HepG2 (cell line): ENCODE data around the gene DCAKD. TPM values are rescaled to one million over a fixed set of nuclear protein-coding genes. Genes with fewer than 3 reads are reported as not detected.

Experiments
- BATF2 ChIP-seq: sonication (generic); formaldehyde crosslinking; IDR thresholded peaks from 2 replicates; pipeline ENCODE4 v1.8.0; 2022; ENCODE audit warnings: mild to moderate bottlenecking, missing genetic modification reagents, moderate library complexity
- BORCS8-MEF2B ChIP-seq: sonication (generic); formaldehyde crosslinking; IDR thresholded peaks from 2 replicates; pipeline ENCODE4 v1.8.0; 2022; ENCODE audit warnings: mild to moderate bottlenecking, missing genetic modification reagents
- FLYWCH1 ChIP-seq: sonication (generic); formaldehyde crosslinking; IDR thresholded peaks from 2 replicates; pipeline ENCODE4 v1.8.1; 2023; ENCODE audit warnings: mild to moderate bottlenecking, missing genetic modification reagents
- FOXP1 ChIP-seq, 2 experiments: fragments of 450-650 bp in 1 of 2; IDR thresholded peaks; 2 replicates each; pipeline ENCODE4 v1.6.1; 2017 to 2018; ENCODE audit warnings: antibody characterized with exemption in 1 of 2
- HOXA7 ChIP-seq: sonication (generic); formaldehyde crosslinking; IDR thresholded peaks from 2 replicates; pipeline ENCODE4 v1.8.1; 2022; ENCODE audit warnings: mild to moderate bottlenecking, missing genetic modification reagents, moderate library complexity
- JDP2 ChIP-seq: sonication (generic); formaldehyde crosslinking; IDR thresholded peaks from 2 replicates; pipeline ENCODE4 v1.8.1; 2022; ENCODE audit warnings: missing genetic modification reagents, borderline replicate concordance
- KDM5A ChIP-seq: fragments of 200-600 bp; sonication (generic); IDR thresholded peaks from 2 replicates; pipeline ENCODE4 v1.7.0; 2018; ENCODE audit warnings: antibody characterized with exemption, mild to moderate bottlenecking, low read length, borderline replicate concordance
- MED1 ChIP-seq: sonication (generic); formaldehyde crosslinking; IDR thresholded peaks from 2 replicates; pipeline ENCODE4 v1.4.0; 2020; ENCODE audit warnings: missing genetic modification reagents
- PRPF4 ChIP-seq: fragments of 200-400 bp; formaldehyde crosslinking; IDR thresholded peaks from 2 replicates; pipeline ENCODE4 v1.6.1; 2016; ENCODE audit warnings: low read length, low read depth; ENCODE audit not compliant: poor library complexity, severe bottlenecking
- TCF7 ChIP-seq: sonication (generic); IDR thresholded peaks from 2 replicates; pipeline ENCODE4 v1.6.1; 2016; ENCODE audit warnings: antibody characterized with exemption, low read depth
- ZNF263 ChIP-seq: sonication (generic); formaldehyde crosslinking; IDR thresholded peaks from 2 replicates; pipeline ENCODE4 v1.4.0; 2020; ENCODE audit warnings: missing genetic modification reagents
- ZNF333 ChIP-seq: sonication (generic); formaldehyde crosslinking; IDR thresholded peaks from 2 replicates; pipeline ENCODE4 v1.4.0; 2020; ENCODE audit warnings: mild to moderate bottlenecking, missing genetic modification reagents, borderline replicate concordance
- ZNF589 ChIP-seq: sonication (generic); formaldehyde crosslinking; conservative IDR thresholded peaks from 2 replicates; pipeline ENCODE4 v1.8.0; 2022; ENCODE audit warnings: mild to moderate bottlenecking, moderate library complexity, missing genetic modification reagents
- ZNF616 ChIP-seq: sonication (generic); formaldehyde crosslinking; IDR thresholded peaks from 2 replicates; pipeline ENCODE4 v1.5.0; 2020; ENCODE audit warnings: low read depth, mild to moderate bottlenecking, missing genetic modification reagents
- polyA plus RNA-seq, 8 experiments: library from polyadenylated mRNA; depleted of rRNA in 3 of 8; stranded (reverse) in 7 of 8; unstranded in 1 of 8; fragments of >200 nt; fragmentation: Illumina TruSeq in 4 of 8; extraction: Trizol in 4 of 8; gene quantifications; 2 replicates each; pipeline versions ENCODE4 v1.2.1 to v1.2.3, GENCODE V29; 2011 to 2016; ENCODE audit warnings: low read depth in 4 of 8, missing spikeins in 1 of 8, mixed read lengths in 1 of 8; ENCODE audit not compliant: insufficient read depth in 1 of 8
- total RNA-seq, 5 experiments: library from RNA; depleted of rRNA; stranded (reverse); fragments of >200 nt; fragmentation: Illumina TruSeq; extraction: Trizol; gene quantifications; 2 replicates each; pipeline ENCODE4 v1.2.3, GENCODE V29; 2016; ENCODE audit warnings: low read depth in 1 of 5
- TF ChIP-seq, protein P1 (sequence below): sonication (generic); formaldehyde crosslinking; IDR thresholded peaks from 2 replicates; pipeline ENCODE4 v1.5.0; 2020; ENCODE audit warnings: mild to moderate bottlenecking, missing genetic modification reagents, borderline replicate concordance
- TF ChIP-seq, protein P2 (sequence below): sonication (generic); formaldehyde crosslinking; conservative IDR thresholded peaks from 2 replicates; pipeline ENCODE4 v1.4.0; 2020; ENCODE audit warnings: missing genetic modification reagents
- TF ChIP-seq, protein P3 (sequence below), 2 experiments: IDR thresholded peaks; 2 replicates each; pipeline ENCODE4 v1.6.1; 2011 to 2012; ENCODE audit warnings: low read length in 2 of 2, borderline replicate concordance in 1 of 2, low read depth in 1 of 2, mild to moderate bottlenecking in 1 of 2, moderate library complexity in 1 of 2
- TF ChIP-seq, protein P4 (sequence below): sonication (generic); formaldehyde crosslinking; IDR thresholded peaks from 2 replicates; pipeline ENCODE4 v1.5.0; 2020; ENCODE audit warnings: mild to moderate bottlenecking, missing genetic modification reagents

The DCAKD gene
- total and polyA plus RNA-seq, 2 of the 13 experiments (the other 11 are each of a cell fraction or from before 2014, with no cell fraction given) = 25.9 to 29.2 TPM

GRCh38 chr17:45060382-45060796, 9.0 kb upstream of the DCAKD start (continued):
- TF ChIP-seq, protein P1, sequence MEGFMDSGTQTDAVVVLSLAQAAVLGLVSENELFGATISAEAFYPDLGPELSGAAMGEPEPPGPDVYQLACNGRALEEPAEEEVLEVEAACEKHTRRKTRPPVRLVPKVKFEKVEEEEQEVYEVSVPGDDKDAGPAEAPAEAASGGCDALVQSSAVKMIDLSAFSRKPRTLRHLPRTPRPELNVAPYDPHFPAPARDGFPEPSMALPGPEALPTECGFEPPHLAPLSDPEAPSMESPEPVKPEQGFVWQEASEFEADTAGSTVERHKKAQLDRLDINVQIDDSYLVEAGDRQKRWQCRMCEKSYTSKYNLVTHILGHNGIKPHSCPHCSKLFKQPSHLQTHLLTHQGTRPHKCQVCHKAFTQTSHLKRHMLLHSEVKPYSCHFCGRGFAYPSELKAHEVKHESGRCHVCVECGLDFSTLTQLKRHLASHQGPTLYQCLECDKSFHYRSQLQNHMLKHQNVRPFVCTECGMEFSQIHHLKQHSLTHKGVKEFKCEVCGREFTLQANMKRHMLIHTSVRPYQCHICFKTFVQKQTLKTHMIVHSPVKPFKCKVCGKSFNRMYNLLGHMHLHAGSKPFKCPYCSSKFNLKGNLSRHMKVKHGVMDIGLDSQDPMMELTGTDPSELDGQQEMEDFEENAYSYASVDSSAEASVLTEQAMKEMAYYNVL = no peak
- TF ChIP-seq, protein P2, sequence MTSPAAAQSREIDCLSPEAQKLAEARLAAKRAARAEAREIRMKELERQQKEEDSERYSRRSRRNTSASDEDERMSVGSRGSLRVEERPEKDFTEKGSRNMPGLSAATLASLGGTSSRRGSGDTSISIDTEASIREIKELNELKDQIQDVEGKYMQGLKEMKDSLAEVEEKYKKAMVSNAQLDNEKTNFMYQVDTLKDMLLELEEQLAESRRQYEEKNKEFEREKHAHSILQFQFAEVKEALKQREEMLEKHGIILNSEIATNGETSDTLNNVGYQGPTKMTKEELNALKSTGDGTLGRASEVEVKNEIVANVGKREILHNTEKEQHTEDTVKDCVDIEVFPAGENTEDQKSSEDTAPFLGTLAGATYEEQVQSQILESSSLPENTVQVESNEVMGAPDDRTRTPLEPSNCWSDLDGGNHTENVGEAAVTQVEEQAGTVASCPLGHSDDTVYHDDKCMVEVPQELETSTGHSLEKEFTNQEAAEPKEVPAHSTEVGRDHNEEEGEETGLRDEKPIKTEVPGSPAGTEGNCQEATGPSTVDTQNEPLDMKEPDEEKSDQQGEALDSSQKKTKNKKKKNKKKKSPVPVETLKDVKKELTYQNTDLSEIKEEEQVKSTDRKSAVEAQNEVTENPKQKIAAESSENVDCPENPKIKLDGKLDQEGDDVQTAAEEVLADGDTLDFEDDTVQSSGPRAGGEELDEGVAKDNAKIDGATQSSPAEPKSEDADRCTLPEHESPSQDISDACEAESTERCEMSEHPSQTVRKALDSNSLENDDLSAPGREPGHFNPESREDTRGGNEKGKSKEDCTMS (CRISPR knock-in tag) = no peak
- TF ChIP-seq ZNF263 (CRISPR knock-in tag) = 0 out of 2 replicates have a peak, but pooled peaks have one; percentile 41
- TF ChIP-seq ZNF333 = no peak; the same call in 1 of the 2 replicates
- no peak for TF ChIP-seq HOXA7
- no peak for TF ChIP-seq MED1 (CRISPR knock-in tag)
- TF ChIP-seq BATF2 (CRISPR knock-in tag) = no peak
- no peak for TF ChIP-seq PRPF4
- TF ChIP-seq, protein P3, sequence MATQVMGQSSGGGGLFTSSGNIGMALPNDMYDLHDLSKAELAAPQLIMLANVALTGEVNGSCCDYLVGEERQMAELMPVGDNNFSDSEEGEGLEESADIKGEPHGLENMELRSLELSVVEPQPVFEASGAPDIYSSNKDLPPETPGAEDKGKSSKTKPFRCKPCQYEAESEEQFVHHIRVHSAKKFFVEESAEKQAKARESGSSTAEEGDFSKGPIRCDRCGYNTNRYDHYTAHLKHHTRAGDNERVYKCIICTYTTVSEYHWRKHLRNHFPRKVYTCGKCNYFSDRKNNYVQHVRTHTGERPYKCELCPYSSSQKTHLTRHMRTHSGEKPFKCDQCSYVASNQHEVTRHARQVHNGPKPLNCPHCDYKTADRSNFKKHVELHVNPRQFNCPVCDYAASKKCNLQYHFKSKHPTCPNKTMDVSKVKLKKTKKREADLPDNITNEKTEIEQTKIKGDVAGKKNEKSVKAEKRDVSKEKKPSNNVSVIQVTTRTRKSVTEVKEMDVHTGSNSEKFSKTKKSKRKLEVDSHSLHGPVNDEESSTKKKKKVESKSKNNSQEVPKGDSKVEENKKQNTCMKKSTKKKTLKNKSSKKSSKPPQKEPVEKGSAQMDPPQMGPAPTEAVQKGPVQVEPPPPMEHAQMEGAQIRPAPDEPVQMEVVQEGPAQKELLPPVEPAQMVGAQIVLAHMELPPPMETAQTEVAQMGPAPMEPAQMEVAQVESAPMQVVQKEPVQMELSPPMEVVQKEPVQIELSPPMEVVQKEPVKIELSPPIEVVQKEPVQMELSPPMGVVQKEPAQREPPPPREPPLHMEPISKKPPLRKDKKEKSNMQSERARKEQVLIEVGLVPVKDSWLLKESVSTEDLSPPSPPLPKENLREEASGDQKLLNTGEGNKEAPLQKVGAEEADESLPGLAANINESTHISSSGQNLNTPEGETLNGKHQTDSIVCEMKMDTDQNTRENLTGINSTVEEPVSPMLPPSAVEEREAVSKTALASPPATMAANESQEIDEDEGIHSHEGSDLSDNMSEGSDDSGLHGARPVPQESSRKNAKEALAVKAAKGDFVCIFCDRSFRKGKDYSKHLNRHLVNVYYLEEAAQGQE (IDR thresholded peaks at IDR 0.05; ENCODE audit: borderline replicate concordance in 1 of 2, low read depth in 1 of 2, low read length in 2 of 2) = no peak
- TF ChIP-seq, protein P4, sequence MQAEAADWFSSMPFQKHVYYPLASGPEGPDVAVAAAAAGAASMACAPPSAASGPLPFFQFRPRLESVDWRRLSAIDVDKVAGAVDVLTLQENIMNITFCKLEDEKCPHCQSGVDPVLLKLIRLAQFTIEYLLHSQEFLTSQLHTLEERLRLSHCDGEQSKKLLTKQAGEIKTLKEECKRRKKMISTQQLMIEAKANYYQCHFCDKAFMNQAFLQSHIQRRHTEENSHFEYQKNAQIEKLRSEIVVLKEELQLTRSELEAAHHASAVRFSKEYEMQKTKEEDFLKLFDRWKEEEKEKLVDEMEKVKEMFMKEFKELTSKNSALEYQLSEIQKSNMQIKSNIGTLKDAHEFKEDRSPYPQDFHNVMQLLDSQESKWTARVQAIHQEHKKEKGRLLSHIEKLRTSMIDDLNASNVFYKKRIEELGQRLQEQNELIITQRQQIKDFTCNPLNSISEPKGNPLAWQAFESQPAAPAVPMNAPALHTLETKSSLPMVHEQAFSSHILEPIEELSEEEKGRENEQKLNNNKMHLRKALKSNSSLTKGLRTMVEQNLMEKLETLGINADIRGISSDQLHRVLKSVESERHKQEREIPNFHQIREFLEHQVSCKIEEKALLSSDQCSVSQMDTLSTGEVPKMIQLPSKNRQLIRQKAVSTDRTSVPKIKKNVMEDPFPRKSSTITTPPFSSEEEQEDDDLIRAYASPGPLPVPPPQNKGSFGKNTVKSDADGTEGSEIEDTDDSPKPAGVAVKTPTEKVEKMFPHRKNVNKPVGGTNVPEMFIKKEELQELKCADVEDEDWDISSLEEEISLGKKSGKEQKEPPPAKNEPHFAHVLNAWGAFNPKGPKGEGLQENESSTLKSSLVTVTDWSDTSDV = no peak
- TF ChIP-seq ZNF589 (CRISPR knock-in tag) = no peak
- TF ChIP-seq ZNF616 (CRISPR knock-in tag) = 0 out of 2 replicates have a peak, but pooled peaks have one; percentile 37
- TF ChIP-seq FOXP1 (IDR thresholded peaks at IDR 0.05) = no peak
- no peak for TF ChIP-seq FOXP1 (CRISPR knock-in tag; IDR thresholded peaks at IDR 0.05)
- TF ChIP-seq JDP2 = no peak
- TF ChIP-seq FLYWCH1 = no peak
- no peak for TF ChIP-seq BORCS8-MEF2B (CRISPR knock-in tag)
- TF ChIP-seq TCF7 = no peak
- TF ChIP-seq KDM5A = no peak
